H54 (cell line): ENCODE measurements around the gene MBLAC2.

Experiments
- DNase-seq: peaks from one replicate; pipeline ENCODE4 v3.0.0; 2011; ENCODE audit warnings: low spot score, mixed read lengths; ENCODE audit not compliant: insufficient read length
- FAIRE-seq: peaks from 3 replicates; lab custom pipeline; 2011; peaks lifted over from hg19 to GRCh38; lab: Jason Lieb, UNC
- POLR2A ChIP-seq: IDR thresholded peaks from 2 replicates; pipeline ENCODE4 v1.6.1; 2011; ENCODE audit warnings: low read depth, mild to moderate bottlenecking, low read length

MBLAC2 gene

GRCh38 chr5:90418214-90418613 lies 56.4 kb downstream of the MBLAC2 start:
- DNase-seq (no peak), FAIRE-seq (no peak)
- no peak for TF ChIP-seq POLR2A

- no peak for DNase-seq
- no peak for TF ChIP-seq POLR2A
- FAIRE-seq: no peak
Observed at GRCh38 chr5:90410178-90410762, 64.3 kb downstream of the MBLAC2 start.

- TF ChIP-seq POLR2A: peak; percentile 97
- peak; percentile 60 for DNase-seq
- FAIRE-seq: peak; percentile 98
Observed at GRCh38 chr5:90409318-90410177, 65.0 kb downstream of the MBLAC2 start, which contains the start of gene CETN3. Gene CETN3 (minus strand): TSS chr5:90409756. CDS start chr5:90409661, 95 bp downstream.

- DNase-seq (no peak), FAIRE-seq (peak; percentile 90)
- peak; percentile 71 for TF ChIP-seq POLR2A
Observed at GRCh38 chr5:90408571-90409317, 65.8 kb downstream of the MBLAC2 start.
